Mucosa of gallbladder (tissue), 1 donor: ENCODE data around the gene CSRP2. TPM values are rescaled to one million over a fixed set of nuclear protein-coding genes. Genes with fewer than 3 reads are reported as not detected.

Source experiments
- DNase-seq: peaks from one replicate; pipeline ENCODE4 v3.0.0-alpha.2; 2020; ENCODE audit warnings: low spot score
- total RNA-seq: library from RNA; stranded (reverse); gene quantifications from one replicate; pipeline ENCODE4 v1.2.1, GENCODE V29; 2021
- donor health status: DM: no; HTN: no; CAD: no.

Gene CSRP2
- total RNA-seq, 1 donor from 2014 or later, result 53.7 TPM

- DNase-seq, result no peak
These were observed 12.8 kb upstream of the CSRP2 start for GRCh38 chr12:76891609-76892008.

GRCh38 chr12:76890151-76891143 lies 11.6 kb upstream of the CSRP2 start:
- DNase-seq, result no peak

GRCh38 chr12:76888775-76889174 lies 10.0 kb upstream of the CSRP2 start:
- DNase-seq, result no peak

- no peak for DNase-seq
These were observed 5.0 kb upstream of the CSRP2 start for GRCh38 chr12:76883811-76884210.

GRCh38 chr12:76883151-76883550 lies 4.3 kb upstream of the CSRP2 start:
- no peak for DNase-seq

- DNase-seq, result no peak
These were observed 3.5 kb upstream of the CSRP2 start for GRCh38 chr12:76882367-76882766.

GRCh38 chr12:76881142-76881541 lies 2.3 kb upstream of the CSRP2 start:
- no peak for DNase-seq

- no peak for DNase-seq
These were observed 1.8 kb upstream of the CSRP2 start for GRCh38 chr12:76880519-76881023.

GRCh38 chr12:76879710-76880518 lies 1.1 kb upstream of the CSRP2 start:
- no peak for DNase-seq

GRCh38 chr12:76878099-76878898 lies 520 bp downstream of the CSRP2 start:
- no peak for DNase-seq

- DNase-seq, result no peak
These were observed 2.1 kb downstream of the CSRP2 start for GRCh38 chr12:76876696-76877229.

GRCh38 chr12:76874491-76875190 lies 4.2 kb downstream of the CSRP2 start:
- DNase-seq, result no peak

GRCh38 chr12:76874027-76874426 lies 4.8 kb downstream of the CSRP2 start:
- no peak for DNase-seq

GRCh38 chr12:76872415-76872814 lies 6.4 kb downstream of the CSRP2 start:
- no peak for DNase-seq

GRCh38 chr12:76871742-76872141 lies 7.1 kb downstream of the CSRP2 start:
- DNase-seq, result no peak

- DNase-seq, result no peak
These were observed 7.7 kb downstream of the CSRP2 start for GRCh38 chr12:76871082-76871481.

GRCh38 chr12:76866726-76867125 lies 12.1 kb downstream of the CSRP2 start:
- no peak for DNase-seq

- no peak for DNase-seq
These were observed 12.7 kb downstream of the CSRP2 start for GRCh38 chr12:76866151-76866567.

- DNase-seq, result no peak
These were observed 13.9 kb downstream of the CSRP2 start for GRCh38 chr12:76864791-76865400.

GRCh38 chr12:76863837-76864236 lies 15.0 kb downstream of the CSRP2 start:
- DNase-seq, result no peak
